GM12878 (cell line): Measurements from ENCODE around the gene TOPAZ1. TPM values are rescaled to one million over a fixed set of nuclear protein-coding genes. Genes with fewer than 3 reads are reported as not detected.

ENCODE experiments used
- BCL3 ChIP-seq: IDR thresholded peaks from 2 replicates; pipeline ENCODE4 v1.6.1; 2011; ENCODE audit warnings: borderline replicate concordance, low read depth, mild to moderate bottlenecking, moderate library complexity, low read length; ENCODE audit not compliant: insufficient read depth, poor library complexity, severe bottlenecking
- CBFB ChIP-seq: IDR thresholded peaks from 2 replicates; pipeline ENCODE4 v1.6.1; 2016; ENCODE audit warnings: antibody characterized with exemption, low read depth
- CHD4 ChIP-seq: fragments of 200-600 bp; sonication (generic); IDR thresholded peaks from 2 replicates; pipeline ENCODE4 v1.6.1; 2016; ENCODE audit warnings: mild to moderate bottlenecking
- E4F1 ChIP-seq: fragments of 450-650 bp; IDR thresholded peaks from 2 replicates; pipeline ENCODE4 v1.6.1; 2018; ENCODE audit warnings: borderline replicate concordance, mild to moderate bottlenecking; ENCODE audit not compliant: partially characterized antibody
- ESRRA ChIP-seq: IDR thresholded peaks from 2 replicates; pipeline ENCODE4 v1.6.1; 2012; ENCODE audit warnings: mild to moderate bottlenecking, low read length, improper control_type of control experiment
- EZH2 ChIP-seq: IDR thresholded peaks from 2 replicates; pipeline ENCODE4 v1.6.1; 2012; ENCODE audit warnings: low read depth, mild to moderate bottlenecking, control low read depth, inconsistent platforms, low read length, borderline replicate concordance; ENCODE audit not compliant: control insufficient read depth
- HCFC1 ChIP-seq: fragments of 150-350 bp; IDR thresholded peaks from 2 replicates; pipeline ENCODE4 v1.6.1; 2014; ENCODE audit warnings: low read length
- IRF3 ChIP-seq: fragments of 450-650 bp; IDR thresholded peaks from 2 replicates; pipeline ENCODE4 v1.6.1; 2014; ENCODE audit warnings: mild to moderate bottlenecking
- KDM1A ChIP-seq: fragments of 200-600 bp; sonication (generic); IDR thresholded peaks from 2 replicates; pipeline ENCODE4 v1.6.1; 2016; ENCODE audit warnings: borderline replicate concordance
- MEF2B ChIP-seq: fragments of 450-650 bp; IDR thresholded peaks from 2 replicates; pipeline ENCODE4 v1.6.1; 2018; ENCODE audit warnings: mild to moderate bottlenecking, moderate library complexity; ENCODE audit not compliant: partially characterized antibody, poor library complexity, severe bottlenecking
- MTA3 ChIP-seq: IDR thresholded peaks from 2 replicates; pipeline ENCODE4 v1.6.1; 2012; ENCODE audit warnings: low read length, inconsistent platforms, borderline replicate concordance
- NFIC ChIP-seq: IDR thresholded peaks from 2 replicates; pipeline ENCODE4 v1.6.1; 2012; ENCODE audit warnings: low read depth, mild to moderate bottlenecking, inconsistent platforms, low read length, moderate library complexity
- POLR2A ChIP-seq: IDR thresholded peaks from 2 replicates; pipeline ENCODE4 v1.6.1; 2011; ENCODE audit warnings: low read depth, mild to moderate bottlenecking, low read length
- RBBP5 ChIP-seq: fragments of 200-600 bp; sonication (generic); conservative IDR thresholded peaks from 2 replicates; pipeline ENCODE4 v1.6.1; 2016
- RELB ChIP-seq: fragments of 450-650 bp; IDR thresholded peaks from 2 replicates; pipeline ENCODE4 v1.6.1; 2017; ENCODE audit warnings: low read depth, mild to moderate bottlenecking, moderate library complexity
- RFX5 ChIP-seq: IDR thresholded peaks from 2 replicates; pipeline ENCODE4 v1.6.1; 2011; ENCODE audit warnings: low read depth, low read length, improper control_type of control experiment
- SIX5 ChIP-seq: IDR thresholded peaks from 2 replicates; pipeline ENCODE4 v1.6.1; 2011; ENCODE audit warnings: mild to moderate bottlenecking, low read depth, low read length, moderate library complexity; ENCODE audit not compliant: severe bottlenecking
- SKIL ChIP-seq: fragments of 450-650 bp; IDR thresholded peaks from 2 replicates; pipeline ENCODE4 v1.6.1; 2017; ENCODE audit warnings: mild to moderate bottlenecking, low read depth, inconsistent platforms; ENCODE audit not compliant: poor library complexity, severe bottlenecking
- SMAD1 ChIP-seq: fragments of 450-650 bp; IDR thresholded peaks from 2 replicates; pipeline ENCODE4 v1.6.1; 2018; ENCODE audit warnings: mild to moderate bottlenecking, low read depth; ENCODE audit not compliant: partially characterized antibody
- SP1 ChIP-seq: IDR thresholded peaks from one replicate; pipeline ENCODE4 v1.6.1; 2011; ENCODE audit warnings: low read depth, low read length
- YBX1 ChIP-seq: fragments of 450-650 bp; IDR thresholded peaks from 2 replicates; pipeline ENCODE4 v1.6.1; 2016; ENCODE audit warnings: antibody characterized with exemption
- ZNF384 ChIP-seq: IDR thresholded peaks from 2 replicates; pipeline ENCODE4 v1.6.1; 2012; ENCODE audit warnings: low read depth, mild to moderate bottlenecking, low read length, improper control_type of control experiment, borderline replicate concordance
- polyA plus RNA-seq, 11 experiments: library from polyadenylated mRNA; depleted of rRNA in 4 of 11; unstranded in 6 of 11; stranded (reverse) in 5 of 11; fragments of >200 nt; fragmentation: Nextera tagmentation in 4 of 11; fragmentation: Illumina TruSeq in 1 of 11; extraction: Ambion mirVana in 4 of 11; extraction: Trizol in 1 of 11; gene quantifications; 1 replicate in 1 of 11; 2 replicates in 10 of 11; pipeline versions ENCODE4 v1.2.1 to v1.2.3, GENCODE V29; 2011 to 2016; ENCODE audit warnings: inconsistent platforms in 2 of 11, missing spikeins in 2 of 11, low read depth in 1 of 11
- total RNA-seq, 4 experiments: library from RNA; depleted of rRNA in 3 of 4; stranded (reverse); fragments of >200 nt in 3 of 4; fragmentation: Illumina TruSeq in 1 of 4; extraction: Trizol in 1 of 4; gene quantifications; 2 replicates each; pipeline versions ENCODE4 v1.2.1 to v1.2.3, GENCODE V29; 2013 to 2021

TOPAZ1 gene
- total and polyA plus RNA-seq, 10 of the 15 experiments (the other 5 are each of a cell fraction or from before 2014, with no cell fraction given) = 0.02 TPM; not detected in 9

GRCh38 chr3:44338010-44338827, 96.5 kb downstream of the TOPAZ1 start, which contains the start of gene TCAIM (continued):
- peak; percentile 10 for TF ChIP-seq SP1
- peak; percentile 45; the same call in 1 of the 2 replicates for TF ChIP-seq RELB
- no peak for TF ChIP-seq RBBP5
- no peak for TF ChIP-seq YBX1
- TF ChIP-seq HCFC1 = no peak; the same call in 1 of the 2 replicates
- peak; percentile 47 for TF ChIP-seq E4F1
- no peak for TF ChIP-seq NFIC
- TF ChIP-seq MEF2B = peak; percentile 53
- TF ChIP-seq ESRRA = no peak
- 0 out of 2 replicates have a peak, but pooled peaks have one; percentile 37 for TF ChIP-seq IRF3
- no peak for TF ChIP-seq CHD4
- no peak for TF ChIP-seq EZH2
- no peak for TF ChIP-seq SKIL
- no peak for TF ChIP-seq CBFB
- peak; percentile 78 for TF ChIP-seq RFX5
- peak; percentile 98 for TF ChIP-seq POLR2A
- TF ChIP-seq SIX5 = no peak
- no peak for TF ChIP-seq BCL3
- no peak for TF ChIP-seq ZNF384
- TF ChIP-seq KDM1A = no peak
- no peak for TF ChIP-seq MTA3
- TF ChIP-seq SMAD1 = peak; percentile 39
